ENCODE data around the gene DERA. TPM values are rescaled to one million over a fixed set of nuclear protein-coding genes. Genes with fewer than 3 reads are reported as not detected.

The DERA gene
- polyA plus RNA-seq, 1 donor (not counting 4 experiments of a cell fraction or from before 2014, with no cell fraction given) = 34.2 TPM

DNA sequence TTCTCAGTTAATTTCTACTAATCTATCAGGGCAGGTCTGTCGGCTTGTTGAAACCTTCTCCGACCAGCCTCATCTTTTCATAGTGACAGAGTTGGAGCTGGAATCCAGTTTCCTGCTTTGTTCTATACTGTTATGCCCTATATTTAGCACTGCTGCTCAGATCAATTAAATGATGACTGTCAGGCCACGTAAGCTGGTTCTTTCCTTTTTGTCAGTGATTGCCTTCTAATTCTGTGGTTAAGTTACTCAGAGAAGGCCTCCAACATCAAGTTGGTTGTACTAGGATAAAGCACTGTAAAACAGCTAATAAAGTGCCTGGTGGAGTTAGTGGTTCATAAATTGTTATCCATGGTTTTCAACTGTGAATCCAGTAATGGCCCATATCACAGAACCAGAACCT lies 22.6 kb downstream of the DERA start:
- H3K27me3 ChIP-seq (ENCODE audit: control insufficient read depth, extremely low read depth, insufficient read depth, low read length) = no peaks in the 10 kb centered on the region
- no peaks in the 10 kb centered on the region for H3K9me1 ChIP-seq (ENCODE audit: control insufficient read depth, extremely low read depth, insufficient read depth, low read length)
- peaks cover 0 to 2% of the 10 kb centered on the region in 2 experiments for H3K36me3 ChIP-seq (ENCODE audit: control insufficient read depth in 2 of 2, extremely low read depth in 1 of 2, insufficient read depth in 2 of 2, low read length in 2 of 2)
- no peaks in the 10 kb centered on the region for H4K20me1 ChIP-seq (ENCODE audit: control insufficient read depth, extremely low read depth, insufficient read depth, low read length)
- H3K27ac ChIP-seq (ENCODE audit: control insufficient read depth, insufficient read depth, low read length) = no peak overlapping the region
- peaks cover 5% of the 10 kb centered on the region for H3K4me1 ChIP-seq (ENCODE audit: control insufficient read depth, extremely low read depth, insufficient read depth, low read length)
- no peak for FAIRE-seq
- no peak overlapping the region for H3K4me3 ChIP-seq (ENCODE audit: control insufficient read depth in 2 of 3, extremely low read depth in 1 of 3, insufficient read depth in 2 of 3, low read depth in 1 of 3, low read length in 3 of 3)
- TF ChIP-seq, protein P1, sequence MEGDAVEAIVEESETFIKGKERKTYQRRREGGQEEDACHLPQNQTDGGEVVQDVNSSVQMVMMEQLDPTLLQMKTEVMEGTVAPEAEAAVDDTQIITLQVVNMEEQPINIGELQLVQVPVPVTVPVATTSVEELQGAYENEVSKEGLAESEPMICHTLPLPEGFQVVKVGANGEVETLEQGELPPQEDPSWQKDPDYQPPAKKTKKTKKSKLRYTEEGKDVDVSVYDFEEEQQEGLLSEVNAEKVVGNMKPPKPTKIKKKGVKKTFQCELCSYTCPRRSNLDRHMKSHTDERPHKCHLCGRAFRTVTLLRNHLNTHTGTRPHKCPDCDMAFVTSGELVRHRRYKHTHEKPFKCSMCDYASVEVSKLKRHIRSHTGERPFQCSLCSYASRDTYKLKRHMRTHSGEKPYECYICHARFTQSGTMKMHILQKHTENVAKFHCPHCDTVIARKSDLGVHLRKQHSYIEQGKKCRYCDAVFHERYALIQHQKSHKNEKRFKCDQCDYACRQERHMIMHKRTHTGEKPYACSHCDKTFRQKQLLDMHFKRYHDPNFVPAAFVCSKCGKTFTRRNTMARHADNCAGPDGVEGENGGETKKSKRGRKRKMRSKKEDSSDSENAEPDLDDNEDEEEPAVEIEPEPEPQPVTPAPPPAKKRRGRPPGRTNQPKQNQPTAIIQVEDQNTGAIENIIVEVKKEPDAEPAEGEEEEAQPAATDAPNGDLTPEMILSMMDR (optimal IDR thresholded peaks at IDR 0.05 in 1 of 3, IDR thresholded peaks at IDR 0.05 in 1 of 3, conservative IDR thresholded peaks at IDR 0.05 in 1 of 3; ENCODE audit: extremely low read depth in 1 of 3, insufficient read depth in 2 of 3, low read length in 3 of 3) = no peak
- no peak for TF ChIP-seq EZH2 (IDR thresholded peaks at IDR 0.05; ENCODE audit: low read length)
- DNase-seq (ENCODE audit: low read depth, low spot score) = no peak
- peaks cover under 1% of the 10 kb centered on the region for H3K9me3 ChIP-seq (ENCODE audit: control insufficient read depth, low read depth, low read length)
- dilution Hi-C loops (cut with MboI; ENCODE audit: extremely low pct_ligation_motif_present, low sequenced_read_pairs) = no loop called here
- H3K79me2 ChIP-seq (ENCODE audit: control insufficient read depth, insufficient read depth, low read length) = peaks cover 9% of the 10 kb centered on the region
- H2AFZ ChIP-seq (ENCODE audit: control insufficient read depth, low read length) = no peak overlapping the region
- no peak overlapping the region for H3K9ac ChIP-seq (ENCODE audit: control insufficient read depth, extremely low read depth, insufficient read depth, low read length)
- no peak overlapping the region for H3K4me2 ChIP-seq (ENCODE audit: control insufficient read depth, extremely low read depth, insufficient read depth, low read depth, low read length)

GRCh38 chr12:15936751-15937150 lies 25.6 kb downstream of the DERA start:
- H3K9me3 ChIP-seq (ENCODE audit: control insufficient read depth, low read depth, low read length) = peaks cover 3% of the 10 kb centered on the region
- TF ChIP-seq, protein P1 (optimal IDR thresholded peaks at IDR 0.05 in 1 of 3, IDR thresholded peaks at IDR 0.05 in 1 of 3, conservative IDR thresholded peaks at IDR 0.05 in 1 of 3; ENCODE audit: extremely low read depth in 1 of 3, insufficient read depth in 2 of 3, low read length in 3 of 3) = no peak
- no peak for TF ChIP-seq EZH2 (IDR thresholded peaks at IDR 0.05; ENCODE audit: low read length)
- H3K27ac ChIP-seq (ENCODE audit: control insufficient read depth, insufficient read depth, low read length) = no peak overlapping the region
- FAIRE-seq (no peak), DNase-seq (ENCODE audit: low read depth, low spot score) (no peak)
- H3K4me2 ChIP-seq (ENCODE audit: control insufficient read depth, extremely low read depth, insufficient read depth, low read depth, low read length) = no peak overlapping the region
- no peaks in the 10 kb centered on the region for H3K36me3 ChIP-seq (ENCODE audit: control insufficient read depth in 2 of 2, extremely low read depth in 1 of 2, insufficient read depth in 2 of 2, low read length in 2 of 2)
- dilution Hi-C loops (cut with MboI; ENCODE audit: extremely low pct_ligation_motif_present, low sequenced_read_pairs) = no loop called here
- no peaks in the 10 kb centered on the region for H3K9me1 ChIP-seq (ENCODE audit: control insufficient read depth, extremely low read depth, insufficient read depth, low read length)
- no peak overlapping the region for H3K4me3 ChIP-seq (ENCODE audit: control insufficient read depth in 2 of 3, extremely low read depth in 1 of 3, insufficient read depth in 2 of 3, low read depth in 1 of 3, low read length in 3 of 3)
- H2AFZ ChIP-seq (ENCODE audit: control insufficient read depth, low read length) = no peak overlapping the region
- no peaks in the 10 kb centered on the region for H4K20me1 ChIP-seq (ENCODE audit: control insufficient read depth, extremely low read depth, insufficient read depth, low read length)
- peaks cover 15% of the 10 kb centered on the region for H3K79me2 ChIP-seq (ENCODE audit: control insufficient read depth, insufficient read depth, low read length)
- peaks cover 3% of the 10 kb centered on the region for H3K4me1 ChIP-seq (ENCODE audit: control insufficient read depth, extremely low read depth, insufficient read depth, low read length)
- no peak overlapping the region for H3K9ac ChIP-seq (ENCODE audit: control insufficient read depth, extremely low read depth, insufficient read depth, low read length)
- H3K27me3 ChIP-seq (ENCODE audit: control insufficient read depth, extremely low read depth, insufficient read depth, low read length) = no peaks in the 10 kb centered on the region

Data from keratinocyte (primary cell).